Left hindlimb (tissue), 1 donor: ENCODE data around the gene CMIP.
"Not testable (repeated sequence)": the region's sequence is repeated elsewhere in the genome, so short reads cannot be mapped to it uniquely, and the experiment has no call there.

Experiments used
- DNase-seq: peaks from one replicate; pipeline ENCODE4 v3.0.0-alpha.2; 2018

The CMIP gene

DNA sequence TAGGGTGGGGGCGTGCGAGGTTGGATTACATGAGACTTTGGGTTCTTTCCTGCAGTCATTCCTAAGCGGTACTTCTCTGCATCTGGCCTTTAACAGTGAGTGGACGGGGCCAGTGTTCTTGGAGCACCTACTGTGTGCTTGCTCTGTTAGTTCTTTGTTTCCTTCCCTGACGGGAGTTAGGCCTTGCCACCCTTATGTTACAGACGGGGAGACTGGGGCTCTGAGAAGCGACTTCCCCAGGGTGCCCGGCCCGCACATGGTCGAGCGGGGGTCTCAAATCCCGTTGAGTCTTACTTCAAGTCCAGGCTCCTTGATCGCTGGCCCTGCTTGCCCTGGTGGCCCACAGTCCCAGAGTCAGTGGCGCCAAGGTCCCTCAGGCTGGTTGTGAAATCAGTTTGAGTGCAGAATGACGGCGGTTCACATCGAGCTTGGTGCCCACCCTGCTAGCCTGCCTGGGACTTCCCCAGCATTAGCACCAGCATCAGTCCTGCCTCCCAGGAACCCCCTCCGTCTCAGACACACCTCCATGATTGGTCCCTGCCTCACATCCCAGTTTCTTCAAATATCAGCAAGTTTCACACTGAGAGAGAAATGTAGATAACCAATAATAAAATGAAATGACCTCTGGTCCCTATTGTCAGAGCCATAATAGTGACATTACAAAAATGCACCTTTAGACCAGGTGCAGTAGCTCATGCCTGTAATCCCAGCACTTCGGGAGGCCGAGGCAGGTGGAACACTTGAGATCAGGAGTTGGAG lies 128.0 kb downstream of the CMIP start:
- DNase-seq = no peak

DNA sequence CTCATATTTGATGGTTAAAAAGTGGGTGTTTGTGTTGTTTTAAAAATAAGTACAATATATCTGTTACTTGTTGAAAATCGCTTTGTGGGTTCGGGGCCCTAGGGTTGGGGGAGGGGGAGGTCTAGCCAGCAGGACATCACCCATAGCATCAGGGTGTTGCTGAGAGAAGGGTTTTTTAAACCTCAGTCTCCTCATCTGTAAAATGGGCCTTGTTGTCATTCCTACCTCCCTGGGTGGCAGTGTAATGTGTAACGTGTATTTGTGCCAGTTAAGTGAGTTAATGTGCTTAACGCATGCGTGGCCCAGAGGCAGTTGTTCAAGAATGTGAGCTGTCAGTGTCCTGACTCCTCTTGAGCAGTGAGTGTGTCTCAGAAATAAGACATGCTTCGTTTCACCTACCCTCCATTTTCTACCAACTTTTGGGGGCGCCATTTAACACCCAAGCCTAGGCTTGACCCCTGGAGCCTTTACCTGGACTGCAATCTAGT lies 129.0 kb downstream of the CMIP start:
- no peak for DNase-seq

- DNase-seq = no peak
These were observed 129.6 kb downstream of the CMIP start for GRCh38 chr16:81574168-81574567.

DNA sequence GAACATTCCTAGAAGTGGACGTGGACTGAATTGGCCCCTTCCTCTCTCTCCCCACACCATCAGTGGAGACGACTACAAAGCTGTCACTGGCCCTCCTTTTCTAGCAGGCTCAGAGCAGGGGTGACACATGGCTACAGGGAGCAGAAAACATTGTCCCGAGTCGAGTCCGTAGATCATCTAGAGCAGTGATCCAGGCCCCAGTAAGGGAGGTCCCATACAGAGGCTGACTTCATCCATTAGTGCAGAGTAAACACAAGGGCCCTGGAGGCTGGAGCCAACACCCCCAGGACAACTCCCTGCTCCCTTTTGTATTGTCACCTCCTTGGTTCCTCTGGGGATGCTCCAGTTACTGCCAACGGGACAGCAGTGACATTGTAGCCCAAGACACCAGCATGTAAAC lies 130.7 kb downstream of the CMIP start:
- DNase-seq = no peak

DNA sequence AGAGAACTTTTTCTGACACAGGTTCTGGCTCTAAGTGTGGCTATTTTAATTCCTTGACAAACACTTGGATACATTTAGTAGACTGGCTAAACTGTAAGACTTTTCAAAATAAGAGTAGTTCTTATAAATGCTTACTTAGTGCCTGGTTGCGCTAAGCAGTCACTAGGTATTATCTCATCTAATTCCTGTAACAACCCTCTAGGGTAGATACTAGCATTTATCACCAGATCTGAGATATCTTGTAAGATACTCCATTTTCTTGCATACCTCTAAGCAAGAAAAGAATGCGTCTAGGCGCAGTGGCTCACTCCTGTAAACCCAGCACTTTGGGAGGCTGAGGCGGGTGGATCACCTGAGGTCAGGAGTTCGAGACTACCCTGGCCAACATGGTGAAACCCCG lies 131.2 kb downstream of the CMIP start:
- no peak for DNase-seq

- DNase-seq = no peak
These were observed 132.1 kb downstream of the CMIP start for GRCh38 chr16:81576696-81577095.

DNA sequence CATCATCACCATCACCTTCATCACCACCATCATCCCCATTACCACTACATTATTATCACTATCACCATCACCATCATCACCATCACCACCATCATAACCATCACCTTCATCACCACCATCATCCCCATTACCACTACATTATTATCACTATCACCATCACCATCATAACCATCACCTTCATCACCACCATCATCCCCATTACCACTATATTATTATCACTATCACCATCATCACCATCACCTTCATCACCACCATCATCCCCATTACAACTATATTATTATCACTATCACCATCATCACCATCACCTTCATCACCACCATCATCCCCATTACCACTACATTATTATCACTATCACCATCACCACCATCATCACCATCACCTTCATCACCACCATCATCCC lies 132.7 kb downstream of the CMIP start:
- not testable (repeated sequence) for DNase-seq

DNA sequence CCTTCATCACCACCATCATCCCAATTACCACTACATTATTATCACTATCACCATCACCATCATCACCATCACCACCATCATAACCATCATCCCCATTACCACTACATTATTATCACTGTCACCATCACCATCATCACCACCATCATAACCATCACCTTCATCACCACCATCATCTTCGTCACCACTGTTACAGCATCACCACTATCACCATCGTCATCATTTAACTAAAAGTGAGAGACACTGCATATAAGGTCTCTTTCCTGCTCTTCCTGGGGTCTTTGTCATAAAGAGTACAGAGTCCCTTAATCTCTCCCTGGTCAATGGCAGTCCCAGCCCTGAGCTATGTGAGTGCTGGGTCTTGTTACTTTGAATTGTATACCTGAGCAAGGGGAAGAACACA lies 133.5 kb downstream of the CMIP start:
- no peak for DNase-seq

DNA sequence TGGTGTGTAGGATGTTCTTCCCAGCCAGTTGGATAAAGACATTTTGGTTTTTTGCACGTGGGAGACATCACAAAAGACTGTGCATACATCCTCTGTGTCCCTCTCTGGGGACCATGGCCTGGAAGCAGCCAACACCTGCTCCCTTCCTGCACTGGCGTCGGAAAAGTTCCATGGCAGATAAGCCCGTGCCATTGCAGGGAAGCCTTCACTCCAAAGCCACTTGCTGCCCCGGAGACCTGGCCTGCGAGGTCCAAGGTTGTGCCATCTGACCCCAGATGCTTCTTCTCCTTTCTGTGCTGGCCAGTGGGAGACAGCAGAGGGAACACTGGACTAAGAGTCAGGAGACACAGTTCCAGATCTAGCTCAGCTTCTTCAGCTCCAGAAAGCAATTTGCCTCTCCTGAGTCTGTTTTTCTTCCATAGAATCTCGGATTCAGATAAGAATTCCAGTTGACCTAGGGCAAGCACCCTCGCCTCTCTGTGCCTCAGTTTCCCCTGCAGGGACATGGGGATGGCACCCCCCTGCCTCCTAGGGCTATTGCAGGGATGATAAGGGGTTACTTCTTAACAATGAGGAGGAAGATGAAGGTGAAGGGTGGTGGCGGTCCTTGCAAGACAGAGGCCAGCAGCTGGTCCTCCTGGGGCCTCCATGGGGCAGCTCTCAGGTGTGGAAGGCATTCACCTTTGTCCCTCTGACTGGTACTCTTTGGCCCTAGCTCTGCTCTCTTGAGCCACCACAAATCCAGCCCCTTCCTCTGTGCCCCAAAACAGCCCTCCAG lies 134.2 kb downstream of the CMIP start:
- DNase-seq = no peak

- no peak for DNase-seq
These were observed 136.5 kb downstream of the CMIP start for GRCh38 chr16:81581107-81581506.

DNA sequence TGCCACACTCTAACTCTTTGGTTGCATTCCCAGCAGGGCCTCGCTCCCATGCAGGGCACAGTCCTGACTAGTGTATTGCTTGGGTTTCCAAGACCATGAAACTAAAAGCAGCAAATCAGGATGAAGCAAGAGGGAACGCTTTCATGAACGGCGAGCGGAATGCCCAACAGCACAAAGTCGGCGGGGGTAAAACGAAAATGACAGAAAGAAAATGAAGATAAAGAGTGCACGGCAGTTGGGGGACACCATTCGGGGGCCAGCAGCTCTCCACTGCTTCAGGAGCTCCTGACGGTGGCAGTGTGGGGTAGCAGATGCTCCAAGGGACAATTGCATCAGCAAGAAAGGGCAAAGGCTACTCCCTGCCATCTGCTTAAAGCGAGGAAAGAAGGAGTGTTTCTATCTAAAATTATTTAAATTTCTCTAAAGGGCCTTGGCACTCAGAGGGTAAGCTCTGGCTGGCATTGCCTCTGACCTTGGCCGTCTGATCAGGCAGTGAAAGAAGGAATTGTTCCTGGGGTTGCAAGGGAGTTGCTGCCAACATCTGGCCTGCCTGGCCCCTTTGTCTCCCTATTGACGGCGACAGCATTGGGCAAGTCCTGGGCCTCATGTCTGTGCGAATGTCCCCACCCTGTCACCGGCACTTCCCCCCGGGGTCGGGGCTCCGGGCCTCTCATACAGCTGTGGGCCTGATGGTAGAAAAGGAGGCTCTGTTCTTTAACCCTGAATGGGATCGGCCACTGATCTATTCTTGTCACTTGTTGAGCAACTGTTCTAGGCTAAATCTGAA lies 138.2 kb downstream of the CMIP start:
- DNase-seq = no peak

DNA sequence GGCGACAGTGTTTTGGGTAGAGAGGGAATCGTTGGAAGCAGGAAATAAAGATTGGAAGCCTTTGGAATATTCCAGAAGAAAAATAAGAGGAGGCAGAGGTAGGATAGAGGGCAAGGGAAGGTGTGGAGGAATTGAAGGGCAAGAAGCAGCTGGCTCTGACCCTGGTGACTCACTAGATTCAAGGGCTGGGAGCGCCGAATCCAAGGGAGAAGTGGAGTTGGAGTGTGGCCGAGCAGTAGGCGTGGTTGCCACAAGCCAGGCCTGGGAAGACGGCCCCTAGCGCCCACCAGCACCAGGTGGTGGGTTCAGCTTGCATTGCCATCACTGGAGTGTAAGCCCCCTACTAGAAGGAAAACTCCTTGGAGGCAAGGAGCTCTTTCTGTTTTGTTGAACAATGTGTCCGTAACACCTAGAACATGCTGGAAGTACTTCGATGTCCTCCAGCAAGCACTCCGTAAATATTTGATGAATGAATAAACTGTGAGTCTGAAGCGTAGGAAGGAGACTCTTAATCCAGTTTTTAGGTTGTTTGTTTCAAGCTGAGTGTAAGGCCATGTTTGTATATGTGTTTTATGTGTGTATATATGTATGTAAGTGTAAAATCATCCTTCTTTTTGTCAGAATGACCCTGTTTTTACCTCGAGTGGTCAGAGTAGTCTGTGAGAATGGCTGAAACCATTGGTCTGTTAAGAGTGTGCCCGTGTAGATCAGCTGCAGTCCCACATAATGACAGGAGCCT lies 139.5 kb downstream of the CMIP start:
- DNase-seq = no peak

GRCh38 chr16:81585785-81586184 lies 141.2 kb downstream of the CMIP start:
- no peak for DNase-seq

DNA sequence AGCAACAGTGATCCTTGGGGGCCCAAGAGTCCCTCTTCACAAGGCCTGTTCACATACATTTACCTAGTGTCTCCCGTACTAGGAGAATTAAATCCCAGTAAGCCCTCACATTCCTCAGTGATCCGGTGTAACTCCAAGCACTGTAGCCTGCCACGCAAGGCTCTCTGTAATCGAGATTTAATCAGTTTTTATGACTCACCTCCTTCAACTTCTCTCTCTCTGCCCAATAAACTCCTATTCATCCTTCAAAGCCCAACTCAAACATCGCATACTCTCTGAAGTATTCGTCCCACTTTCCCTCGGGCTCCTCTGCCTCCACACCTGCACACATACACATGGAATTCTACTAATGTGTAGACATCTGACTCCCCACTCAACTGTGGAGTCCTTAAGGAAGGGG lies 141.8 kb downstream of the CMIP start:
- DNase-seq = no peak

DNA sequence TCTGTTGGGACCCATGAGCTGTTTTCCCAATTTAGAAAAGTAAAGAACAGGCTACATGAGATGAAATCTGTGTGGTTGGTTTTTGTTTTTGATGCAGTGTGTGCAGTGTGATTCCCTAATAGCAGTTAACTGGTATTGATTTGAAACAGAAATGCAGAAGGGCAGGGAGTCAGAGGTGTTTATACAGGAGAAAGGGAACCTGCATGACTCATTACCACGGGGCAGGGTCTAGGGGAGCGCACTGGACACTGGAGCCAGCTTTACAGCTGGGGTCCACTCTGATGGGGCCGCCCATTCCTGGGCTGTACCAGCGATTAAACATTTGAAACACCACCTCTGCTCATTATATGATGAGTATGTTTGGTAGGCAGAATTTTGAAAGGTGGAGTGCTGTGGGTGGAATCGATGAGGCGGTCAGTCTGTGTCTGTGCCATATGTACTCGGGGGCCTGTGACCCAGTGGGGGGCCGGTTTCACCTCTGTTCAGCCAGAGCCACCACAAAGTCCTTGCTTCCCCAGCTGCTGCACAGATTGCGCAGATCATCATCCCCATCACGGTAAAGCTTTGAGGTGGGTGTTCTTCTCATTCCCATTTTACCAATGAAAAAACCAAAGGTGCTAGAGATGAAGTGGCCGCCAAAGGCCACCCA lies 142.5 kb downstream of the CMIP start:
- DNase-seq = no peak

DNA sequence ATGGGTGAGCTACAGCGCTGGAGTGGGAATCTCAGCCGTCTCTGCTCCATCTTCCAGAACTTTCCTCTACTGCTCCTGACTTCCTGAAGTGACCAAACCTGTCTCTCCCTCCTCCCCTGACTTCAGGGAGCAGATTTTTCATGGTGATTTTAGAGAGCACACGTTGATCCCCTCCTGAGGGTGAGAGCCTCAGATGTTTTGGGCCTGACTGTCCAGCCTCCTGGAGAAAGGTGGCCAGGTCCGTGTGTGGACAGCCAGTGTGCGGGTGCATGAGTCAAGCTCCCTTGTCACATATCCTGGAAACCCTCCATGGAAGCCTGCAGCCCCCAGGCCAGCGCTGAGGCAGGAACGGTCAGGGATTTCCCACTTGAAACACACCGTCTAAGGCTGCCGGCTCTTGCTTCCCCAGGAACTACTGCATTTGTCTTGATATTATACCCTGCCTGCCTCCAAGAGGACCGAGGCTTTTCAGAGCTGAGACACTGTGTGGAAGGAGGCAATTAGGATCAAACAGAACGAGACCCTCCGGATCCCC lies 143.1 kb downstream of the CMIP start:
- DNase-seq = no peak

DNA sequence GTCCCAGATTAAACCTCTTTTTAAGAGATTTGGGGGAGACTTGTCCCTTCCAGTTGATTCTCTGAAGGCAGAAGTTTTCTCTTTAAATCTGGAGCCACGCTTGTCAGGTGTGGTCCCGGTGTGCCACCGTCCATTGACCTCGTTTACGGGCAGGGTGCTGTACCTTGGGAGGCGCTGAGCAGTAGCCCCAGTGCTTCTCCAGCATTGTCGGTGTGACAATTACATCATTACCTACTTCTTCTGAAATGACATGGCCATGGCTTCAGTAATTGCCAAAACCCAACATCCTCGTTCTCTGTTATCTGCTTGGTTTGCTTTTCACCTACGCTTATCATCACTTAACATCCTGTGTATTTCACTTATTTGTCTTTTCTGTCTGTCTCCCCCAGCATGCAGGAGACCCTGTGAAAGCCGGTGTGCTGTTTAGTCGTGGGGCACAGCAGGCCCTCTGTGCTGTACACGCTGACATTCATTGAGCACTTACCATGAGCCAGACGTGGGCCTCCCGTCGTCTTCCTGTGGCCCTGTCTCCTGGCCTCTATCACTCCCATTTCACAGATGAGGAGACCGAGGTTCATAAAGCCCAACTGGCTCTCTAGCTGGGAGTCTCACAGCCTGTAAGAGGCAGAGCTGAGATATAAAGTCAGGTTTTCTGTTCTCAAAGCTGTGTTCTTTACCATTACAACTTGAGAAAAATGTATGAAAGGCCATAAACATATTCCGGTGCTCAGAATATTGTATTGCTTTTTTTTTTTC lies 143.9 kb downstream of the CMIP start:
- DNase-seq = no peak

DNA sequence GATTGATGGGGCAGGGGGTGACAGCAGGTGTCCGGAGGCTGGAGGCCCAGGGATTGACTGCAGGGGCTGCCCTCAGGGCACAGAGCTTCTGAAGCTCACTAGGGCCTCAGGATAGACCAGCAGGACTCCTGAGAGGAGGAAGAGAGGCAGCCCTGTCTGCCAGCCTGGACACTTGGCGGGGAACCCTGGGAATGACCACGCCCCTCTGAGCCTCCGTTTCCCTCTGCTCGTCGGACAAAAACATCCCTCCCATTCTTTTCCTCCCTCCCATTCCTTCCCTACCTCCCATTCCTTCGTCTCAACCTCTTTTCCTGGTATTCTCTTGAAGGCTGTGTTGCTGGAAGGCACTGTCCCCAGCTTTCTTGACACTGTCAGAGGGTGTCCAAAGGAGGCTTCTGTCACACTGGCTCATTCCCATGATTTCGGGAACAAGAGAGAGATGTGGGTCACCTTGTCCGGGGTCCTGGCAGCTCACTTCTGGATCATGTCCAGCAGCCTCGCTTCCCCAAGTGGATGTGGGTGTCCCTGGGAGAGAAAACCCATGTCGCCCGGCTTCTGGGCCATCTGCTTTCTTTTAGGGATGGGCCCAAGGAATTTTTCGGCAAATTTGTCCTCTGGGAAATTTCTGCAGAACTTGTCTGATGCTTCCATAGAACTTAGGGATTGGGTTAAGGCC lies 145.5 kb downstream of the CMIP start:
- no peak for DNase-seq

DNA sequence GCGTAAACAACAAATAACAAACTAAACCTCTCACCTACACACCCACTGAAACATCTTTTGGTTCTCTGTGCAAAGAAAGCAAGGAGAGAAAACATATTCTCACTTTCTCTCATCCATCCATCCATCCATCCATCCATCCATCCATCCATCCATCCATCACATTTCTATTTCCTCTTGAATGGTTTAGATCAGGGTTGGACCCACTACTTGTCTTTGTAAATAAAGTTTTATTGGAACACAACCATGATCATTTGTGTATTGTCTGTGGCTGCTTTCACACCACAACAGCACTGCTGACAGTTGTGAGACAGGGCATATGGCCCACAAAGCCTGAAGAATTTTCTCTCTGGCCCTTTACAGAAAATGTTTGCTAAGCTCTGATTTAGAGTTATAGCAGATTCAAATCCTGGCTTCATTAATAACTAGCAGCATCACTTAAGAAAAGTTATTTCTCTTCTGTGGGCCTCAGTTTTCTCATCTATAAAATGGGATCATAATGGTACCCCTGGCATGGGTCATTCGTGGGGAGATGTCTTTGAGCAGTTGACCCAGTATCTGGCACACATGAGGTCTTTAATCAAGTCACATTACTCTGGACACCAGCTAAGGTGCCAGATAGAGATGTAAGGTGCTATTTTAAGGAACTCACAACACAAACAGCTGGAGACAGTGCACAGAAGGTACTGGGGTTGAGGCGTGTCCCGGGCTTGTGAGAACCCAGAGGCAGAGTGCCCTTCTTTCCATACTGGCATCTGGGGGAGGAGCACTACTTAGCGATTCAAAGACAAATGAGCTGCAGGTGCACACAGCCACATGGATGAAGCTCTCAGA lies 146.3 kb downstream of the CMIP start:
- DNase-seq = no peak

- no peak for DNase-seq
These were observed 146.9 kb downstream of the CMIP start for GRCh38 chr16:81591545-81591870.
